GM19455 (cell line): ENCODE measurements around the gene TLX2.
"Not testable (repeated sequence)": the region's sequence is repeated elsewhere in the genome, so short reads cannot be mapped to it uniquely, and the experiment has no call there.

Experiments used
- ATAC-seq: cut with Tn5 transposase; IDR thresholded peaks from one replicate; pipeline ENCODE4 v1.9.1; 2021; ENCODE audit not compliant: unreplicated experiment

Gene TLX2

GRCh38 chr2:74553892-74554819, 39.9 kb downstream of the TLX2 start, which contains the start of the genes DOK1 and LOXL3:
Gene DOK1 (plus strand): TSS chr2:74554720. CDS start chr2:74554755, 35 bp downstream.
Gene LOXL3 (minus strand): TSS chr2:74553942. CDS start chr2:74552634, 1,308 bp downstream.
- ATAC-seq: peak; percentile 46

DNA sequence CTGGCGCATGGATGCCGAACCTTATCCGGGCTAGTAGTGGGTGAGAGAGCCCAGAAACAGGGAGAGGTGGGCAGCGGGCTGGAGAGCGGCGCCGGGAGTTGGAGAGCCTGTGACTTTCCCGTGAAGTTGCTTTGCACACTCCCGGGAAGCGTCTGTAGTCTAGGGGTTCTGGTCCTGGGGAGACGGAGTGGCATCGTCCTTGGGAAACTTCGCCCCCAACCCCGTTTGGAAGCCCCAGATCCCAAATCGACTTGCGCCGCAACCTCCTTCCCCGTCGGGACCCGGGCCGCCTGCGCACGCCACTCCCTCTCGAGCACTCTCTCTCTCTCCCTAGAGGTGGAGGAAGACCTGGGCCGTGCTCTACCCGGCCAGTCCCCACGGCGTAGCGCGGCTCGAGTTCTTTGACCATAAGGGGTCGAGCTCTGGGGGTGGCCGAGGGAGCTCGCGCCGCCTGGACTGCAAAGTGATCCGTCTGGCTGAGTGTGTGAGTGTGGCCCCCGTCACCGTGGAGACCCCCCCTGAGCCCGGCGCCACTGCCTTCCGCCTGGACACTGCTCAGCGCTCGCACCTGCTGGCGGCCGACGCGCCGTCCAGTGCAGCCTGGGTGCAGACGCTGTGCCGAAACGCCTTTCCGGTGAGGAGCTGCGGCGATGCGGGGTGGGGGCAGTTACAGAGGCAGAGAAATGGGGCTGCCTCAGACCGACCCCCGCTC, 40.7 kb downstream of the TLX2 start:
- ATAC-seq: peak; percentile 52

DNA sequence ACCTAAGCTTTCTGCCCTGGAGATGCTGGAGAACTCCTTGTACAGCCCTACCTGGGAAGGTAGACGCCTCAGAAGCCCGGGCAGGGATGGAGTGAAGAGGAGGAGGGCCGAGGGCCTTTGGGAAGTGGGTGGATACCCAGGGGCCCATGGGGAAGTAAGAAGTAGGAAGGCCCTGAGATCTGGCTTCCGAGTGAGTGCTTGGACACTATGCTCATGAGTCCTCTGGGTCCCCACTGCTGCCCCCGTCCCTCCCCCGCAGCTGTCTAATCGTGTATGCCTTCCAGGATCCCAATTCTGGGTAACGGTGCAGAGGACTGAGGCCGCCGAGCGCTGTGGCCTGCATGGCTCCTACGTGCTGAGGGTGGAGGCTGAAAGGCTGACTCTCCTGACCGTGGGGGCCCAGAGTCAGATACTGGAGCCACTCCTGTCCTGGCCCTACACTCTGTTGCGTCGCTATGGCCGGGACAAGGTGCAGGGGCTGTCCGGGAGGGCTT, 41.4 kb downstream of the TLX2 start:
- no peak for ATAC-seq

GRCh38 chr2:74556159-74556558, 41.9 kb downstream of the TLX2 start:
- no peak for ATAC-seq

DNA sequence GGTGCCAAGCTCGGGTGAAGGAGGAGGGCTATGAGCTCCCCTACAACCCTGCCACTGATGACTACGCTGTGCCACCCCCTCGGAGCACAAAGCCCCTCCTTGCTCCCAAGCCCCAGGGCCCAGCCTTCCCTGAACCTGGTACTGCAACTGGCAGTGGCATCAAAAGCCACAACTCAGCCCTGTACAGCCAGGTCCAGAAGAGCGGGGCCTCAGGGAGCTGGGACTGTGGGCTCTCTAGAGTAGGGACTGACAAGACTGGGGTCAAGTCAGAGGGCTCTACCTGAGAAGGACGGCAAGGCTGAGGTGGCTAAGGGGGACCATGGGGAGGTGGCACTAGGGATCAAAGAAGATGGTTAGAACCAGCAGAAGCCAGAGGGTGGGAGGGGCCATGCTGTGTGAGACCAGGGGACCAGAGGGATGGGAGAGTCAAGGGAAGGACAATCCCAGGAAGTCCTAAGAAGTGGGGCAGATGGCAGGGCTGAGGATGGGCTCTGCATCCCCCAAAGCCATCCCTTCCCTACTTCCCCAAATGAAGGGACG, 42.7 kb downstream of the TLX2 start:
- ATAC-seq: no peak

- ATAC-seq: no peak
Observed at GRCh38 chr2:74558284-74559230, 44.3 kb downstream of the TLX2 start.

GRCh38 chr2:74559912-74560311, 45.7 kb downstream of the TLX2 start:
- no peak for ATAC-seq

GRCh38 chr2:74560591-74560990, 46.3 kb downstream of the TLX2 start:
- ATAC-seq: no peak

DNA sequence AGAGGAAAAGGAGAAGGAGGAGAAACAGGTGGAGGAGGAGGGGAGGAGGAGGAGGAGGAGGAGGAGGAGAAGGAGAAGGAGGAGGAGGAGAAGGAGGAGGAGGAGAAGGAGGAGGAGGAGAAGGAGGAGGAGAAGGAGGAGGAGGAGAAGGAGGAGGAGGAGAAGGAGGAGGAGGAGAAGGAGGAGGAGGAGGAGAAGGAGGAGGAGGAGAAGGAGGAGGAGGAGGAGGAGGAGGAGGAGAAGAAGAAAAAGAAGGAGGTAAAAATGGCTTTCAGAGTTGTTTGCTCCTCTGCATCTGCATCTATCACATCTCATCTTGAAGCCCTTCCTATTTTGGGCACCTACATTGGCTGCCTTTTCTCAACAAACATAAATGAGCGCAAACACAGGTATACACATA, 46.8 kb downstream of the TLX2 start:
- not testable (repeated sequence) for ATAC-seq

DNA sequence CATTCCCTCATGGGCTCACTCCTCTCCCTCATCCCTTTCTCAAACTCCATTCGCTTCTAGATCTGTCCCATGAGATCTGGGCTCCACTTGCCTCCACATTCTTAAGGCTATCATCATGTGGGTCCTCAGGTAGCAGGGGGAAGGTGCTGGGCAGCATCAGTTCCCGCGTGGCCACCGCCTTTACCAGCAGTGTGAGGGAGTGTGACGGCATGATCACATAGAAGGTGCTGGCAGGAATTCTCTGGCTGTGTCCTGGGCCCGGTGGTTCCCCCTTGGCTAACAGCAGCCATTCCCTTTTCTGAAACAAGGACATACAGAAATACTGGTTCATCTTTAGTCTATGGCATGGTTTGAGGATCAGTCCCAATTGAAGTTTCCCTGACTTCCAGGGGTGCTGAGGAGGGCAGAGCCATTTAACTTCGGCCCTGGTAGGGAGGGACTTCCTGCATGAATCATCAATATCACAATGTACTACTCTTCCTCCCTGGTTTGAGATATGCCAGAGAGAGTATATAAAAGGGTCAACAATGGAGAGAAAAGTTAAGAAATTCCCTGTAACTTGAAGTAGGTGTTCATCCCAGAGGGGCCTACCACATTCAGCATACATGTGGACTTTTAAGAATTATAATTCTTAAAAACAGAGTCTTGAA, 48.0 kb downstream of the TLX2 start:
- no peak for ATAC-seq

- no peak for ATAC-seq
Observed at GRCh38 chr2:74564222-74564621, 50.0 kb downstream of the TLX2 start.

DNA sequence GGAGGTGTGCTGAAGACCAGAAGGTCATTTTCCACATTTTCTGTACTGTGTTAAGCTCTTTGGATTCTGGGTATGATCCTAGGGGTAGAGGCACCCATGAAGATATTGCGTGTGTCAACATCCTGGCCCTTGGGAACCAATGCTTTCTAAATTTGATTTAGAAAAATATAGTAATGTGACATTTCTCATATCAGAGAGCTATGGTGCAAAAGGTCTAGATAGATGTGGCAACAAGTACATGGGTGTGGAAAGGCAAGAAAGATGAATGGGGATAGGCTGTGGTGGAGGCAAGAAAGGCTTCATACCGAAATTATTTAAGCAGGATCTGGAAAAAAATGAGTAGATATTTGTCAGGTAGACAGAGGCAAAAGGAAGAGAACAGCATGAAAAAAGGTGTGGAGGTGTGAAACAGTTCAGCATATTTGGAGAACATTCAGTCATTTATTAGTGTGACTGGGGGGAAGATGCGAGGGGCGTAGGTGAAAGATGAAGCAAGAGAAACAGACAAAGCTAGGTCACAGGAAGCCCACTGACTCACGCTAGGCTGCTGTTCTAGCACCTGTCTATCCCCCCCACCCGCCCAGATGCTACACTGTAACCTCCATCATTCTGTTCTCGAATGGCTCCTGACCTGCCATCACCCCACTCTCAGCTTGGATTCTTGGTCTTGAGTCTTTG, 52.0 kb downstream of the TLX2 start:
- no peak for ATAC-seq

DNA sequence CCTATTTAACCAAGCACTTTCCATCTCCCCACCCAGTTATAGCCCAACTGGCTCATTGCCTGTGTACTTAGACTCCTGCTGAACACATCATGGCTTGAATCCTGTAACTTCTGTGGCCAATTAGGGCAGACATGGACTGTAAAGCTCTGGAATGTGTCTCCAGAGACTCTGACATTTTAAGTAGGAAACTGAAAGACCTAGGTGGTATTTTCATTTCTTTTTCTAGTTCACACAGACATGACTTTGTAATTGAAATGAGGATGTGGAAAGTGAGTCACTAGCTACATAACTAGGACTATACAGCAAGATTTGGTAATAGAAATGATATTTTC, 52.5 kb downstream of the TLX2 start:
- ATAC-seq: no peak
